ENCODE results near the gene THAP3.

Gene THAP3

GRCh38 chr1:6613361-6614018, 11.2 kb upstream of the THAP3 start, which contains the start of gene PHF13:
TSS of gene PHF13 (plus strand) at chr1:6613731. CDS start at chr1:6614067, 336 bp downstream.
- DNase-seq: peak; percentile 99

GRCh38 chr1:6614019-6614928, 10.4 kb upstream of the THAP3 start:
- peak; percentile 63 to 68 for DNase-seq

DNA sequence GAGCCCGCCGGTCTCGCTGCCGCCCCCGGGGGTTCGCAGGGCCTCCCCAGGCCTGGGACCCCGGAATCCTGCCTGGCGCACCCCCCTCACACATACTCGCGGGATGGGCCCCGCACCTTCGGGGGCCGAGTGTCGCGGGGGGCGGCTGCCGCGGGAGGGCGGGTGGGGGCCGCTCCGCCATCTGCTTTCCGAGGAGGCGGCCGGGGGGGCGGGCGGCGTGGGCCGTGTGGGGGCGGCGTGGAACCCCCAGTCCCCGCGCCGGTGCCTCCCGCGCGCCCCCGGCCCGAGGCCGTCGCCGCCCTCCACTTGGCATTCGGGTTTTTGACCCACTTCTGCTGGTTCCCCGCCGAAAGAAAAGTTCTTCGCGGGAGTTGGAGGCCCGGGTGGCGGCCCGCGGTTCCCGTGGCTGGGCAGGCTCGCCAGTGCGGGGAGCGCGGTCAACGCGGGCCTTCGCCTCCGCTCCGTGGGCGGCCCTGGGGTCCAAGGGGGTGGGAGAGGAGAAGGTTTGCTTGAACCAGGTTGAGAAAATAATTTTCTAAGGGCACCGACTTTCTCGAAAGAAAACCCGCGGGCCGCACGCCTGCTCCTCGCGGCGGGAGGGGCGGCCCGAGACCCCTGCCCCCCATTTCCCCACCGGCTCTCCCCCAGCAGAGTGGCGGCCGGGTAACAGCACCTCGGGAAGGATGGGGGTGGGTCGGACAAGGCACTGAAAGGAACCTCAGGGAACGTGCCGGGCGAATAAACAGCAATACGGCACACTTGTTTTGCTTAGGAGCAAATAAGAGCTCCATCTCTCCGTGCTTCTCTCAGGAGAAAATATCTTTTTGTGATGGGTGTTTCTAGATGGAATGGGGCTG, 9.5 kb upstream of the THAP3 start:
- DNase-seq: peak; percentile 24 to 41

DNA sequence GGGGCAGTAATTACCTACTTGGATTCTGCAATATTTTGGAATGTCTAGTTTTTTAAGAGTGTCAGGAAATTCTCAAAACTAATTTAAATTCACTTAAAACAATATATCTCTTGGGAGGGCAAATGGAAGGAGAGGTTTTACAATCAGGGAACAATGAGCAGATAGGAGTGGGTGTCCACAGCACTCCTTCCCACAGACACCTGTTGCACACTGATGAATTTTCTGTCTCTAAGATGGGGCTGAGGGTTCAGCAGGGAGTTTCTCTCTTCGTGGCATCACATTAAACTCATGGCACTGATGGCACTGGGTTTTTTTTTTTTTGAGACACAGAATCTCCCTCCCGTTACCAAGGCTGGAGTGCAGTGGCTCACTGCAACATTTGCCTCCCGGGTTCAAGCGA, 5.6 kb upstream of the THAP3 start:
- no peak for DNase-seq

DNA sequence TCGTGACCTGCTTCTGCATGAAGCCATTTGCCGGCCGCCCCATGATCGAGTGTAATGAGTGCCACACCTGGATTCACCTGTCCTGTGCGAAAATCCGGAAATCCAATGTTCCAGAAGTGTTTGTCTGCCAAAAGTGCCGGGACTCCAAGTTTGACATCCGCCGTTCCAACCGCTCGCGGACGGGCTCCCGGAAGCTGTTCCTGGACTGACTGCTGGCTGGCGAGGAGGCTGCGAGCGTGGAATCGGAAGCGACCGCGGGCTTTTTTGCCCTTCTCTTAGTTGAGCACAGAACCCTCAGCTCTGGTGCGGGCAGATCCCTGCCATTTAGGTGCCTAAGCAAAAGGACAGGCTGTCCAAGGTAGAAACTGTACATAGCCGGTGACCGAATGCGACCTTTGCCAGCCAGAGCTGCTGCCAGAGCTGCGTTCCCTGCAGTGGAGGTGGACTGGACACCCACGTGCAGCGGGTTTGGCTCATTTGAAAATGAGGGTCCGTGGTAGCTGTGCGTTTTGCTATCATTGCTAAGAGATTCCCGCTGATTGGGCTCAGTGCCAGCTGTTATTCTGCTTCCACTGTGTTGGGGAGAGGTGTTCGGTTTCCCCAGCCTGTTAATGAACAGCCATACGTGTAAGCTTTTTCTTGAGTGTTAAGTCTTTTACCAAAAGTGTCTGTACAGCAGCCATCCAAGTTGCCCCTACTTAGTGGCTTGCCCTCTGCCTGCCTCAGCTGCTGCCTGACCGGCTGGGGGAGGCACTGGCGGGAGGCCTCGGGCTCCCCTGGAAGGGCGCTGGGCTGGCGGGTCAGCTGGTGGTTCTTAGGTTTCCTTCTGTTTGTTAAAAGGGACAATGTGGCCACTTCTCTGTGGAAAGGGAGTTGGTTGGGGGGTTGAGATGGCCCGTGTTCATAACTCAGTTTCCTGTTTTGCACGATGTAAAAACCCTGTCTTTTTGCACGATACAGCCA, 3.0 kb upstream of the THAP3 start:
- DNase-seq: no peak

DNA sequence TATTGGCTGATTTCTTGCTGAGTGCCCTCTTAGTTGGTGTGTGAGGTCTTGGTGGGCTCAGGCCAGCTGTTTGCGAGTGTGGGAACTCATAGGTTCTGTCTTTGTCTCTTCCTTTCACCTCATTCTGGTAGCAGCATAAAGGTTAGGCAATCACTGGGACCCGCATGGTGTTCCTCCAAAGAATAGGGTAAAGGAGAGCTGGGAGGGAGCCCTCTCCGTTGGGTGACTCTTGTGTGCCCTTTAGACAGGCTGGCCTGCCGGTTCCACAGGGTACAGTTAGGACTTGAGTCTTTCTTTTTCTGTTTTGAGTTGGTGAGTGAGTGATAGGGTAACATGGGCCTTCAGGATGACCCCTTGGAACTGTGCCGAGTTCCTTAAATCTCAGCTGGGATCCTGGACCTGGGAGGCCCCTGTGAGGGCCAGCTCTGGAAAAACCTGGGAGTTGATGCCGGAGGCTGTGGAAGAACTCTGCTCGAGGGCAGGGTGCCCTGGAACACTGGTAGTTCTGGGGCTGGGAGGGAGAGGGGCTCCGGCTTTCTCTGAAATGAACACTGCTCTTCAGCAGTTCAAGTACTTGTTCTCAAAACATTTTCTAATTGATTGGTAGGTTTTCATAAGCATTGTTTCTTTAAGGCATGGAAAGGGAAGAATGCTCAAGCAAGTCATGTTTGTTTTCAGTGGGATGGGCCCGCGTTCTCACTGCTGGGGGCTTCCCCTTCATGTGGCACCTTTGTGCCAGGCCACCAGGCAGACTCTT, 2.1 kb upstream of the THAP3 start:
- DNase-seq: no peak

- DNase-seq: no peak
These were observed 1.3 kb upstream of the THAP3 start for GRCh38 chr1:6623269-6623965.

DNA sequence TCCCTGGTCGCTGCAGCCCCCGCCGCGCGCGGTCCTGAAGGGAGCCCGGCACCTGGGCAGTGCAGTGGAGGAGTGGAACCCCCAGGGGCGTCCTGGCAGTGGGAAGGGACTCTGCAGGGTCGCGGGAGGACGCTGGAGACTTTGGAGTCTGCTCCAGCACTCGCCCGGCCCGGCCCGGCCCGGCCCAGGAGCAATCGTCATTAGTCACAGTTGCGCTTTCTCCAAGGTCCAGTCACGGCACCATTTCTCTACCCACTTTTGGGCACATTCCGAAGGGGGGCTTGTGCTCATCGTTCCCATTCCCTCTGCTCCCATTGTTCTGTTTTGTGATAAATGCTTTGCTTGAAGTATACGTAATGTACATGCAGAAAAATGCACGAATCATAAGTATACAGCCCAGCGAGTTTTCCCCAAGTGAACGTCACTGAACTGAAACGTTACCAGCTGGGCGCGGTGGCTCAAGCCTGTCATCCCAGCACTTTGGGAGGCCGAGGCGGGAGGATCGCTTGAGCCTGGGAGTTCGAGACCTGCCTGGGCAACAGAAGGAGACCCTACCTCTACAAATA, 999 bp downstream of the THAP3 start:
- DNase-seq: no peak

DNA sequence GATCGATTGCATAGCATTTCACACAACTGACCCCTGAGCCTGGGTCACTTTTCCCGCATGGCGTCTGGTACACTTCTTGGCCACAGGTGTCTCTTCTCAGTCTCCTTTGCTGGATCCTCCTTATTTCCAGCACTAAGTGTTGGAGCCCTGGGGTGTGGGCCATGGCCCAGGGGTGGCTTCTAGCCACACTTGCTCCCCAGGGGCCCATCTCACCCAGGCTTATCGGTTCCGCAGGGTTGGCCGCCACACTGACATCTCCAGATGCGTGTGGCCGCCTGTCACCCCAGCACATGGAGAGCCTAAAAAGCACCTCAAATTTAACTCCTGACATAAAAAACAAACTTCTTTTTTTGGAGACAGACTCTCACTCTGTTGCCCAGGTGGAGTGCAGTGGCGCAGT, 2.4 kb downstream of the THAP3 start:
- no peak for DNase-seq

- no peak for DNase-seq
These were observed 3.3 kb downstream of the THAP3 start for GRCh38 chr1:6627841-6628545.

DNA sequence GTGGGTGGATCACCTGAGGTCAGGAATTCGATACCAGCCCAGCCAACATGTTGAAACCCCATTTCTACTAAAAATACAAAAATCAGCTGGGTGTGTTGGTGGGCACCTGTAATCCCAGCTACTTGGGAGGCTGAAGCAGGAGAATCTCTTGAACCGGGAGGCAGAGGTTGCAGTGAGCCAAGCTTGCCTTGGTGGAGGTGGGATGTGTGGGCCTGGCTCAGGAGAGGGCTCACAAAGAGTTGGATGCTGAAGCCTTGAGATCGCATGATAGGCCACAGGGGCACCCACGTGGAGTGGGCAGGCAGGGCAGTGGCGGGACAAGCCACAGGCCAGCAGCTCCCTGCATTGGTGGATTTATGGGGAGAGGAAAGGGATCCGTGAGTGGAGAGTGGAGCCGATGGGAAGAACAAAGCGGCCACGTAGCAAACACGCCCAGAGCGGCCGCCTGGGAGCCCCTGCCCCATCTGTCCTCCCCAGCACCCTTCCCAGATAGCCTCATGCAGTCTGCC, 4.4 kb downstream of the THAP3 start:
- no peak for DNase-seq

GRCh38 chr1:6630027-6630426, 5.4 kb downstream of the THAP3 start:
- no peak for DNase-seq

DNA sequence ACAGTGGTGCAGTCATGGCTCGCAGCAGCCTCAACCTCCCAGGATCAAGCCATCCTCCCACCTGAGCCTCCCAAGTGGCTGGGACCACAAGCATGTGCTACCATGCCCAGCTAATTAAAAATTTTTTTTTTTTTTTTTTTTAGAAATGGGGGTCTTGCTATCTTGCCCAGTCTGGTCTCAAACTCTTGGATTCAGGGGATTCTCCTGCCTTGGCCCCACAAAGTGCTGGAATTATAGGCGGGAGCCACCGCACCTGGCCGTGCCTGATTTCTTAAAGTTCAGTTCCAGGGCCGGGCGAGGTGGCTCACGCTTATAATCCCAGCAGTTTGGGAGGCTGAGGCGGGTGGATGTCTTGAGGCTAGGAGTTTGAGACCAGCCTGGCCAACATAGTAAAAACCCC, 6.4 kb downstream of the THAP3 start:
- no peak for DNase-seq

DNA sequence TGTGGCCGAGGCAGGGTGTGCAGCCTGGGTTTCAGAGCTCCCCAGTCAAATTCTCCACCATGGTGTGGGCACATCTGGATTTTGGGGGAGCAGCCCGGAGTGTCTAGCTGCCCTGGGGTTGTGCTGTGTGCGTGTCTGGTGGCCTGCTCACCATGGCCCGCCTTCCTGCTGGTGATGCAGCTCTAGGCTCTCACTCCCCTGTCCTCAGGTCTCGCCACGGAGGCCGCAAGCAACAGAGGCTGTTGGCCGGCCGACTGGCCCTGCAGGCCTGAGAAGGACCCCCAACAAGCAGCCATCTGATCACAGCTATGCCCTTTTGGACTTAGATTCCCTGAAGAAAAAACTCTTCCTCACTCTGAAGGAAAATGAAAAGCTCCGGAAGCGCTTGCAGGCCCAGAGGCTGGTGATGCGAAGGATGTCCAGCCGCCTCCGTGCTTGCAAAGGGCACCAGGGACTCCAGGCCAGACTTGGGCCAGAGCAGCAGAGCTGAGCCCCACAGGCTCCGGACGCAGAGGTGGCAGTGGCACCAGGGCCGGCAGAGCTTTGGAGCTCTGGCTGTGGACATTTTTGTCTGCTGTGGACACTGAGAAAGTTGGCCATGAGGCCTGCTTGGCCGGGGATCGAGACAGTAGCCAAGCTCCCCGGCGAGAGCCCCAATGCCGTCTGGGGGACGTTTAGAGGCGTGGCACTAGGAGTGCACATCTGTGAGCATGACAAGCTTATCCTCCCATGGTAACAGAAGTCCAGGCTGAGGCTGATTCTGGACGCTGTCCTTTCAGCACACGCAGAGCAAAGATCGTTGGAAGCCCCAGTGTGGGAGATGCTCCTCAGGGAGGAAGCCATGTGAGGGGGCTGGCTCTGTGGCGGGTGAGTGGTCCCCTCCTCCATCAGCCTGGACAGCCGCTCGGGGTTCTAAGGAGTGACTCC, 8.2 kb downstream of the THAP3 start:
- DNase-seq: no peak

DNA sequence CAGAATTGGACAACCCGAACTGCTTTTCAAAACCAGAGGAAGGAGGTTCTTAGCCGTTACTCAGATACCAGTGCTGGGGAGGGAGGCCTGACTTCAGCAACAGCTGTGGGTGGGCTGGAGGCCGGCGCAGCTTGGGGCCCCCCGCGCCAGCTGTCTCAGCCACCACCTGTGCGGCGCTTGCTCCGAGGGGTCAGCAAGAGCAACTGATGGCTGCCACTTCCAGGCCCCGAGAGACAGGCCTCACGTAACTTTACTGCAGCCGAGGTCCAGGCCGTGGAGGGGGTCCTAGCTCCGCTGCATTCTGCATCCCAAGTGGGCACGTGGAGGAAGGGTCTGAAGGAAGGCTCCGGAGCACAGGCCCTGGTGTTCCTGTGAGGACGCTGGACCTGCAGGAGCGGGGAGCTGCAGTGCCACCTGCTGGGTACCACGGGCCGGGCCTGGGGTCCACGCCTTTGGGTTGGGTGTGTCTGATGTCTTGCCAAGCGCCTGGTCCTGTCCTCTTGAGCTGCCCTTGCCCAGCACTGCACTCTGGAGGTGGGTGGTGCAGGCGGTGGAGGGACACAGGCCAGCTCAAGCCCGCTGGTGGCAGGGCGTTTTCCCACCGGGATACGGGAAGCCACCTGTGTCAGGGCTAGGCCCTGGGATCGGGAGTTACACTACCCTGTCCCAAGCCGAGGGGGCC, 9.8 kb downstream of the THAP3 start:
- peak; percentile 46 to 50 for DNase-seq

GRCh38 chr1:6635161-6635909, 10.7 kb downstream of the THAP3 start:
- no peak for DNase-seq
